HS-5 (cell line): Measurements from ENCODE around the gene CATSPERE.
A peak's percentile ranks its signal among the peaks of the same experiment; 100 is the strongest.
"Not testable (repeated sequence)": the region's sequence is repeated elsewhere in the genome, so short reads cannot be mapped to it uniquely, and the experiment has no call there.

Source experiments
- DNase-seq: peaks from one replicate; pipeline ENCODE4 v3.0.0-alpha.2; 2012; ENCODE audit warnings: low read depth

CATSPERE gene

GRCh38 chr1:244545511-244545910 is 84.4 kb downstream of the CATSPERE start:
- DNase-seq: no peak

GRCh38 chr1:244548558-244549115 is 87.6 kb downstream of the CATSPERE start:
- no peak for DNase-seq

GRCh38 chr1:244552336-244552735 is 91.3 kb downstream of the CATSPERE start:
- no peak for DNase-seq

- no peak for DNase-seq
Measured at GRCh38 chr1:244556263-244556662, 95.2 kb downstream of the CATSPERE start.

- no peak for DNase-seq
Measured at GRCh38 chr1:244557565-244557964, 96.5 kb downstream of the CATSPERE start.

- no peak for DNase-seq
Measured at GRCh38 chr1:244559561-244559960, 98.5 kb downstream of the CATSPERE start.

GRCh38 chr1:244562877-244563276 is 101.8 kb downstream of the CATSPERE start:
- DNase-seq: not testable (repeated sequence)

- no peak for DNase-seq
Measured at GRCh38 chr1:244573768-244574167, 112.7 kb downstream of the CATSPERE start.

- DNase-seq: no peak
Measured at GRCh38 chr1:244576259-244576892, 115.3 kb downstream of the CATSPERE start.

GRCh38 chr1:244578205-244578604 is 117.1 kb downstream of the CATSPERE start:
- DNase-seq: not testable (repeated sequence)

- DNase-seq: no peak
Measured at GRCh38 chr1:244583358-244583982, 122.4 kb downstream of the CATSPERE start.

GRCh38 chr1:244585867-244586266 is 124.8 kb downstream of the CATSPERE start:
- no peak for DNase-seq

- no peak for DNase-seq
Measured at GRCh38 chr1:244590670-244591069, 129.6 kb downstream of the CATSPERE start.

GRCh38 chr1:244598611-244599010 is 137.5 kb downstream of the CATSPERE start:
- no peak for DNase-seq

- DNase-seq: peak; percentile 93
Measured at GRCh38 chr1:244599937-244600350, 138.9 kb downstream of the CATSPERE start.

GRCh38 chr1:244601336-244601735 is 140.3 kb downstream of the CATSPERE start:
- DNase-seq: no peak

GRCh38 chr1:244603498-244603897 is 142.4 kb downstream of the CATSPERE start:
- peak; percentile 15 for DNase-seq

GRCh38 chr1:244605835-244606370 is 144.8 kb downstream of the CATSPERE start:
- no peak for DNase-seq

- no peak for DNase-seq
Measured at GRCh38 chr1:244614113-244614836, 153.2 kb downstream of the CATSPERE start.

GRCh38 chr1:244614879-244615278 is 153.8 kb downstream of the CATSPERE start:
- no peak for DNase-seq

- no peak for DNase-seq
Measured at GRCh38 chr1:244615301-244615700, 154.2 kb downstream of the CATSPERE start.

GRCh38 chr1:244626709-244627108 is 165.6 kb downstream of the CATSPERE start:
- no peak for DNase-seq

- no peak for DNase-seq
Measured at GRCh38 chr1:244628789-244629188, 167.7 kb downstream of the CATSPERE start.
